Non-pigmented ciliary epithelial cell (primary cell): Measurements from ENCODE around the gene UNK.
A peak's percentile ranks its signal among the peaks of the same experiment; 100 is the strongest.
"Not testable (repeated sequence)": the region's sequence is repeated elsewhere in the genome, so short reads cannot be mapped to it uniquely, and the experiment has no call there.

Experiments used
- DNase-seq: peaks from one replicate; pipeline ENCODE4 v3.0.0-alpha.2; 2010; ENCODE audit warnings: low read depth

Gene UNK

GRCh38 chr17:75853433-75853832 is 68.8 kb downstream of the UNK start:
- no peak for DNase-seq

GRCh38 chr17:75854101-75854748 is 69.6 kb downstream of the UNK start:
- DNase-seq: no peak

- DNase-seq: no peak
These were observed 70.3 kb downstream of the UNK start for GRCh38 chr17:75854881-75855309.

GRCh38 chr17:75855310-75856061 is 70.9 kb downstream of the UNK start, which contains the start of gene WBP2:
Gene WBP2 (minus strand): TSS chr17:75855335. CDS start chr17:75855297, 38 bp downstream.
- peak; percentile 99 for DNase-seq

- no peak for DNase-seq
These were observed 71.6 kb downstream of the UNK start for GRCh38 chr17:75856062-75856756.

- not testable (repeated sequence) for DNase-seq
These were observed 74.8 kb downstream of the UNK start for GRCh38 chr17:75859358-75859757.

- no peak for DNase-seq
These were observed 77.3 kb downstream of the UNK start for GRCh38 chr17:75861927-75862317.

- DNase-seq: no peak
These were observed 79.9 kb downstream of the UNK start for GRCh38 chr17:75864448-75864871.

- not testable (repeated sequence) for DNase-seq
These were observed 80.3 kb downstream of the UNK start for GRCh38 chr17:75864887-75865286.

GRCh38 chr17:75865404-75866188 is 81.0 kb downstream of the UNK start:
- not testable (repeated sequence) for DNase-seq

- not testable (repeated sequence) for DNase-seq
These were observed 84.2 kb downstream of the UNK start for GRCh38 chr17:75868730-75869281.

- no peak for DNase-seq
These were observed 84.9 kb downstream of the UNK start for GRCh38 chr17:75869282-75870141.

GRCh38 chr17:75870228-75870627 is 85.6 kb downstream of the UNK start:
- DNase-seq: not testable (repeated sequence)

GRCh38 chr17:75872434-75873351 is 88.1 kb downstream of the UNK start:
- no peak for DNase-seq

- no peak for DNase-seq
These were observed 89.1 kb downstream of the UNK start for GRCh38 chr17:75873587-75874322.

- DNase-seq: no peak
These were observed 89.9 kb downstream of the UNK start for GRCh38 chr17:75874323-75875181.
